DMS153 treated with DMSO at 0.1 percent for 48 hours (cell line): ENCODE data around the gene FOXO6.

Experiments
- DNase-seq: peaks from one replicate; lab custom pipeline; 2025; ENCODE audit not compliant: unreplicated experiment; lab: John Stamatoyannopoulos, UW

Gene FOXO6

DNA sequence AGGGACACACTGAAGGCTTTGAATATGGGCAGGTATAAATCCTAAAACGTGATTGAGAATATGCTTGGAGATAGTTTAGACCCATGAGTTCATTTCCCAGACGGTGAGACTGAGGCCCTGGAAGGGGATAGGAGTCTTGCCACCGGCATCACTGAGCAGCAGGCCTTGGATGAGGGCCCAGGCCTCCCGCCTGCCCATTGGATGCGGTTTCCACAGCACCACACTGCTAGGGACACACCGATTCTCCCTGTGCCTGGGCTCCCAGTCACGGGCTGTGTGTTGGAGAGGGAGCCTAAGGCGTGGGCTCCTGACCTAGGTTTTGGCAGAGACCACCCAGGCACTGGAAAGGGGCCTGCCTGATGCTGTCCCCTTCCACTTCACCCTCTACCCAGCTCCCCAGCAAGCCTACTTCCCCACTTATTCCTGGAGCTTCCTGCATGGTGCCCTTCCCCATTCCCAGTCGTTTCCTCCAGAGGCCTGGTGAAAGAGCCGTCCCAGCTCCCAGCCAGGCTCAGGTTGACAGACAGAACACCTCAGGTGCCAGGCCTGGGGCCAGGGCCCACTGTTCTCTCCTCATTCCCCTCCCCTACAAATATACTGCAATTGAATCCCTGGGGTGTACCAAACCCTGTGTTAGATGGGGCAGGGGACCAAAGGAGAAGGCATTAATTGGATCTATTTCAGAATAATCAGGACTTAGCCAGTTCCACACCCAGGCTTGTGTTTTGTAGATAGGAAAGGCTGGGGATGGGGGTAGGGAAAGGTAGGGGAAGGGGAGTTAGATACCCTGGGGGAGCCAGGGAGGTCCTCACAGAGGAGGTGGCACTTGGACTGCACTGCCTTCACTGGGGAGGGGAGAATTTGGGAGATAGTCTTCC lies 3.4 kb downstream of the FOXO6 start:
- peak; percentile 65 for DNase-seq

DNA sequence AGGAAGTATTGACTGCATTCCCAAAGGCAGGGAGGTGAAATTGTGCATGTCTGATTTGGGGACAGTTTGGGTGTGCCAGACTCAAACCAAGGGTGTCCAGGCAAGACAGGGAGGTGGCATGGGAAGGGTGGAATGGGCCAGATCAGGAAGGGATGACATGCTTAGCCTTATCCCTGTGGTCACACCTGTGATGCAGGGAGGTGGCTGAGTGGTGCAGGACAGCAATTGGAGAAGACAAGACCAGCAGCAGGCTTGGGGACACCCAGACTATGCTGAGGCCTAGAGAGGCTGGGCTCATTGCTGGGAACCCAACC lies 4.0 kb downstream of the FOXO6 start:
- DNase-seq = no peak

DNA sequence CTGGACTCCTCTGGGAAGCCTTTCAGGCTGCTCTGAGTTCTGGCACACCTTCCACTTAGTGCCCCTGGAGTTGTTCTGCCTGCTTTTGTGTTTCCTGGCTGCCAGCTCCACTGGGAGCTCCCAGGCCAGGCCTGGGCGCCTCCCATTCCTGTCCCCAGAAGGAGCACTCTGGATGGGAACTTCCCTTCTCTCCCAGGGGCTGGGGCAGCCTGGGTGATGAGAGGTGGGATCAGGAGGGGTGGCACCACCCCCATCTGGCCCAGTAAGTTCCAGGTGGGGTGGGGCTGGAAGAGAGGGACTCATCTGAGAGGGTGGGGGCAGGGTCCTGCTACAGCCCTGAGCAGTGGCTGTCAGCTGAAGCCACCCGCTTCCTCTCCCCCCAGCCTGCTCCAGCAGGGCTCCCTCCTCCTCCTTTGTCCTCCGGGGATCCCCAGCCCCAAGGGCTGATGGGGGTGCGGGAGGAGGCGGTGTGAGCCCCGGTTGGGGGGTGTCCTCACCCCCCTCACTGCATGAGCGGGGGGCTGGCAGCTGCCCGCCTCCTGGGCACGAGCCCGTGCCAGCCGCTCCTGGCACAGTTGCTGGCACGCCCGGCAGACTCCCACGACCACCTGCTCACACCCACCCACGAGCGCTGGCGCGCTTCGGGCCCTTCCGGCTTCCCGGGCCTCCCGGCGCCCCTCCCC lies 4.7 kb downstream of the FOXO6 start:
- peak; percentile 98 for DNase-seq

DNA sequence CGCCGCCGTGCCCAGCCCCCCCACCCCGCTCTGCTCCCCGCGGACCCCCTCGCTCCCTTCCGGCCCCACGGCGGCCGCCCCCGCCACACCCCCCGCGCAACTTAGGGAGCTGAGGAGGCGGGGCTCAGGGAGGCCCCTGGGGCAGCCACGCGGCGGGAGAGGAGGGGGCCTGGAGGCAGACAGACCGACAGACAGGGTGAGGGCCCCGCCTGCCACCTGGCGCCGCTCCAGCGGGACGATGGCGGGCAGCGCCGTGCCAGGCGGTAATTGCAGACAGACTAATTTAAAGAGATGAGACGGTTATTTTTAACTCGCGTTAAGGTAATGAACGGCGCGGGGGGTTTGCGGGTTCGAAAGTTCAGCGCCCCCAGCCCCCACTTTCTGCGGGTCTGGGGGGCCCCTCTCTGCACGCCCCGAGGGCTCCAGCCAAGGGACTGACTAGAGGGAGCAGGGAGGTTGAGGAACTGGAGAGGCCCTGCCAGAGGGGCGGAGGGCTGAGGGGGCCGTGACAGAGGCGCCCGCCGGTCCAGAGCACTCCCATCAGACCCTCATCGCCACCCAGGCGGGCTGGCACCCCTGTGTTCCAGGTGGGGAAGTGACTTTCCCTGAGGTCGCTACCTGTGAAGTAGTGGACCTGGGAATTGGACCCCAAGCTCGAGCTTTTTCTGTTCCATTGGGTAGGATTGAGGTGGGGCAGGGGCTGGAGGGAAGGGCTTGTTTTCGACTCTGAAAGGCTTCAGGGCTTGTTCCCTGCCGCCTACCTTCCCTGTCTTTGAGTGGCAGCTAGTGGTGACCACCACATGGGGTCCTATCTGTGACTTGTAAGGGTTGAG lies 5.4 kb downstream of the FOXO6 start:
- DNase-seq = peak; percentile 79

DNA sequence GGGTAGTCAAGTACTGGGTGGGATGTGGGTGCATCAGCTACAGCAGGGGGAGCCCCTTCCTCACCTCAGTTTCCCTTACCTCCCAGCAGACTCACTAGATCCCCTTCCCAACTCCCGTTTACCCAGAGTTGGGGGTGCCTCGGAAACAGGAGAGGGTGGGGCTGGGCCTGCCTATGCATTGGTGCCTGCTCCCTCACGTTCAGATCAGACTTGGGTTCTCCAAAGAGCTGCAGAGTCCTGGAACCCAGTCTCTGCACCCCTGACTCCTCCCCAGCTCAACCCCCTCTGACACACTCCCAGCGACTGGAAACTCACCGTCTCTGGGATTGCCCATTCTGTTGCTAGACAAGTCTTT lies 6.0 kb downstream of the FOXO6 start:
- DNase-seq = no peak

DNA sequence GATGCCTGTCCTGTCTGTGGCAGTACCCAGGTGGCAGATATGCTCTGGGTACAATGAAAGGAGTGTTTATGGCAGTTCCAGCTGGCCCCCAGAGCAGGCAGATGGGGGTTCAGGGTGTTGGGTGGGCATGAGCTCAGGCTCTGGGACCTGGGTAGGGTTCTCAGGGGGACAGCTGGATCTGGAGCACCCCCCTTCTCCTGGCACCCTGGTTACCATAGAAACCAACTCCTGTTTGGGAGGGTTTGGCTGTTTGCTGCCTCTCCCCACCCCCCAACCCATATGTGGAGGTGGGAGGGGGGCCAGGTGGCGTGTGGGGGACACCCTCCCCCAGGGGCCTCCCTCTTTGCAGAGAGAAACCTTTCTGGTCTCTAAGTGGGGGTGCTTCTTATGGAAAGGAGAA lies 7.1 kb downstream of the FOXO6 start:
- no peak for DNase-seq

DNA sequence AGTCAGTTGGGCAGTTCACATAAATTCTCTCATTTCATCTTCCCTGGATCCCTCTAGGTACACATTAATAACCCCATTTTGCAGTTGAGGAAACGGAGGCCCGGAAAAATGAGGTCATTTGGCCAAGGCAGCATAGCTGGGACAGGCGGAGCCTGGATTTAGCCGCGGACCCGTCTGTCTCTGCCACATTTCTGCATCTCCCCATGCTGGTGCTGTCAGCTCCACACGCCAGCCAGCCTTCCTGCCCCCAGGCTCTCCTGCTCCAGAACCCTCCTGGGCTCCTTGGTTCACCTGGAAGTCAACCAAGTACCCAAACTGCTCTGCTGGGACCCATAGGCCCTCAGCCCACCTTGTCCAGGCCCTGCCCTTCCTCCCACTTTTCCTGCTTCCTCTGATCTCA lies 7.6 kb downstream of the FOXO6 start:
- DNase-seq = no peak

DNA sequence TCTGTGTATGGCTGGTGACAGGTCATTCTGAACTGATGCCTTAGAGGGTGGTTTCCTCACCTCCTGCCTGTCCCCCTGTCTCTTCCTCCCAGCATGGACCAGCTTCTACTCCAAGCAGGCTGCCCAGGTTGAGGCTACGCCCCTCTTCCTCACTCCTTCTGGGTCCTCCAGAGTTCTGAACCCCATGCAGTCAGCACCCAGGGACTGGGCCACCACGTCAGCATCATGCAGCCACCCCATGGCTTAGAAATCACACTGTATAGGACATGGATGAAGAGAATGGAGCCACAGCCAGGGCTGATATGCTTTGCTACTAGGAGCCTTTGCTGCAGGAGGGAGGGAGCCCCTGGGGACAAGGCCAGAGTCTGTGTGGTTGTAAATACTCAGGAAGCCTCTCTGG lies 8.3 kb downstream of the FOXO6 start:
- no peak for DNase-seq

DNA sequence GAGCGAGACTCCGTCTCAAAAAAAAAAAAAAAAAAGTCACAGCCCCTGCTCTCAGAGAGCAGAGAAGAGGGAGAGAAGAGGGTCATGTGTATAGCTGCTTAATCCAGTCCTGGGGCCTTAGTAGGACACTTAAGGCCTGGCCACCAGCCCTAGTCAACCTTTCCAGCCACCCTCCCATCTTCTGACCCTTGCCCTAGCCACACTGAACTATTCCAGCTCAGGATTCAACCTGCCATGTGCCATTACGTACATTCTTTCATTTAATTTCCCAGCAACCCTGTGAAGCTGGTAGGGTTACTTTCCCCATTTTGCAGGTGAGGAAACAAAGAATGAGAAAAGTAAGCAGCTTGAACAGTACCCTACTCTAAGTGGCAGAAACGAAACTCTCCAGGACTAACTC lies 9.0 kb downstream of the FOXO6 start:
- no peak for DNase-seq

DNA sequence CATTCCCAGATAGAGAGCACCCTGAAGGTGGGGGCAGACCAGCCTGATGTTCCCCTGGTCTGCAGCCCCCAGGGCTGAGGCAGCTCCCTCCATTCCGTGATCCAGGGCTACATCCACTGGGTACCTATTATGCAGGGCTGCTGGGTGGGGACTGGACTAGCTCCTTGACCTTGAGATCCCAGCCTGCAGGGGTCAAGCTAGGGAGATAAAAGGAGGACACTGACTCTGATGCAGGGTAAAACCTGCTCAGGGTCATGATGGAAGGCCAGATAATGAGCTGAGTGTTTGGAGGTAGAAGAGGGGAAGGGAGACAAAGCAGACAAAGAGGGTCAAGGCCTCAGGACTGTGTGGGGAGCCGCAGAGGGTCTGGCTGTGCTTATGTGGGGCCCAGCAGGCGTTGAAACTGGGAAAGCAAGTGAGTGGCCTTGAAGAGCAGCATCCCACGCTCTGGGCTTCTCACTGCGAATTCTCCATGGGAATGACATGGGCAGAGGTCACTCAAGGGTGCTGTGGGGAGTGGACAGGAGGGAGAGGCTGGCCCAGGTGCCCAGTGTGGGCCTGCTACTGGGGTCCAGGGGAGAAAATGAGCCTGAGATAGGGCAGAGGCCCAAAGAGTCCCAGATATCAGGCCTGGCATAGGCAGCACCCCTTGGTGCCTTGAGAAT lies 9.7 kb downstream of the FOXO6 start:
- DNase-seq = no peak

DNA sequence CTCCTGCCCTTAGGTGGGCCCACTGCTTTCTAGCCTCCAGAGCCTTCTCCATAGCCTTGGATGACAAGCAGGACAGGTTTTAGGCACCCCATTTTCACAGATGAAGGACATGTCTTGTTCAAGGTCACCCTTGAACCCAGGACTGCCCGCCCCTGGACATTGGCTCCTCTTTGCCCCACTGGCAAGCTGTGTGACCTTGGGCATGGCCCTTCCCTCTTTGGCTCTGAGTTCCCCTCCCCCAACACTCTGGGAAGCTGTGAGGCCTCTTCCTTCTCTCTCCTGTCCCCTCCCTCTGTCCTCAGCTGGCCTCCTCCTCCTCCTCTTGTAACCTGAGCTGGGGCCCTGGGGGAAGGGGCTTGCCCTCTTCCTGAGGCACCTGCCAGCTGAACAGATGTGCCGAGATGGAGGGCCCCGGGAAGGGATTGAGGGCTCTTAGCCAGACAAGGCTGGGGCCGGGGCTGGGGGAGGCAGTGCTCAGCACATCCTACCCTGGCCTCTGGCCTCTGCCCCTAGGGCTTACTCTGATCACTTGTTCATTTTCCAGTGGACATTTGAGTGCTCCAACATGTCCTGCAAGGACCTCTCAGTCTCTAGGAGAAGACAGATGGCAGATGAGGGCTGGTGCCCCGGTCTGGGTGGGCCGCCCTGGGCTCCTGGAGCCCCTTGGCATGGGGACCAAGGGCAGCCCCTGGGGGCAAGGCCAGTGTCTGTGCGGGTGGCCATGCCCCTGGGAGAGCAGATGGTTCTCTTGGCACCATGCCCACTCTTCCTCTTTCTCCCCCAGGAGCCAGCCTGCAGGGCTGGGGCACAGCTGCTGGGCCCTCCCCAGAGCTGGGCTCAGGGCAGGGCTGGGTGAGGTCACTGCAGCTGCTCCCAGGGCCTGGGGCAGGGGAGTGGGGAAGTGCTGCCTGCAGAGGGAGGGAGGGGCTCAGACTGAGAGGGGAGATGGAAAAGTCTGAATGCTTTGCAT lies 10.7 kb downstream of the FOXO6 start:
- peak; percentile 100 for DNase-seq

DNA sequence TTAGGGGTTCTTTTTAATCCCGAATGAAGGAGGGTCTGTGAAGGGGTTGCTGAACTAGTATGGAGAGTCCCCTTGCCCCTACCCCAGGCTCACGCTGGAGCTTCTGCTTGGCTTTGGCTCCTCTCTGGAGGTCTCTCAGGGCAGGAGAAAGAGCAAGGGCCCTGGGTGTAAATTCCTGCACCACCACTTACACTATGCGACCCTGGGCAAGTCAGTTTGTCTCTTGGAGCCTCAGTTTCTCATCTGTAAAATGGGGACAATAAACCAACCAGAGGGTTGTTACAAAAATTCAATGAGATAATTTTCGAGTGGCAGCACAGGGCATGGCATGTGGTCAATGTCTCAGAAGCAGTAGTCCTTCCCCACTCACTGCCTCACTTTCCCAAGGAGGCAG lies 11.4 kb downstream of the FOXO6 start:
- DNase-seq = no peak

DNA sequence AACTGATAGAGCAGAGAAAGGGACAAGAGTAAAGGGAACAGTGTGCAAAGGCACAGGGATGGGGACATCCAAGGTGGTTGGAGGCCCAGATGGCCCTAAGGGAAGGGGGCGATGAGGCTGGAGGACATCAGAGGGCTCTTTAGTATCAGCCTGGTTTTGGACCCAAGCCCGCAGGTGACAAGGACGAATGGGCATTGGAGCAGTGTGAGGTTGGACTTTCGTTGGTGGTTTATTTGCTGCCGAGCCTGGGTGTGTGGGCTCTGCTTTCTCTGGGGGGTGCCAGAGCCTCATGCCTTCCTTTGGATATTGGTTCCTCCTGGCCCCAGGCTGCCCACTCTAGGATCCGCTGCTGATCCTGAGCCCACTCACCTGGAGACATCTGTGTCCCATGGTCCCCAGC lies 12.1 kb downstream of the FOXO6 start:
- no peak for DNase-seq

DNA sequence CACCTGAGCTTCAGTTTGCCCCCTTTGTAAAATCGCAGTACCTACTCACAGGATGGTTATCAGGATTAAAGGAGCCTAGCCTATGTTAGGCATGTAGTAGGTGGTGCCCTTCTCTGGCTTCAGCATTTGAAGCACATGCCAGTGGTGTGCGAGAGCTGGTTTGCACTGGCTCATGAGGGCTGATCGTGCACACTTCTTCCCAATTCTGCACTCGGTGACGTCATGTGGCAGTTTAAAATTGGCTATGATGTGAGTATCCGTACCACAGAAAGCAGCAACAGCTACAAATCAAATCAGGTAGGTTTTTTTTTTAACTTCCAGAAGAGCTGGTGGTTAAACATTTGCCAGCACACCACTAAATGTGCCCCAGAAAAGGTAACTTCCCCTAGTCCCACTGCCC lies 13.5 kb downstream of the FOXO6 start:
- DNase-seq = no peak

DNA sequence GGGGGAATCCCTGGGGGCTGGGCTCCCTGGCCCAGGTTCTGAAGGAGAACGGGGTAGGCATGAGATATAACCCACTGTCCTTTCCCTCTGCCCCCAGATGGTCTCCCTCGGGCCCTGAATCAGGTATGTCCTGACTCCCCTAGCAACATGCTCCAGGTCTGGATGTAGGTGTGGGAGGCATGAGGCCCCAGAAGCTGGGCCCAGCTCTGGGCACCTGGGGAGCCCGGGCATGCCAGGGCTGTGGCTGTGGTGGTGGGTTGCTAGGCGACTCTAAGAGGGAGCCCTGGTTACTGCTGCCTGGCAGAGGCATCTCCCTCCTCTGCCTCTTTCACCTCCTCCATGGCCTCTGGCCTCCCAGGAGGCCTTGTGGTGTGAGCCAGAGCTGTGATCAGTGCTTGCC lies 16.2 kb downstream of the FOXO6 start:
- DNase-seq = peak; percentile 48

DNA sequence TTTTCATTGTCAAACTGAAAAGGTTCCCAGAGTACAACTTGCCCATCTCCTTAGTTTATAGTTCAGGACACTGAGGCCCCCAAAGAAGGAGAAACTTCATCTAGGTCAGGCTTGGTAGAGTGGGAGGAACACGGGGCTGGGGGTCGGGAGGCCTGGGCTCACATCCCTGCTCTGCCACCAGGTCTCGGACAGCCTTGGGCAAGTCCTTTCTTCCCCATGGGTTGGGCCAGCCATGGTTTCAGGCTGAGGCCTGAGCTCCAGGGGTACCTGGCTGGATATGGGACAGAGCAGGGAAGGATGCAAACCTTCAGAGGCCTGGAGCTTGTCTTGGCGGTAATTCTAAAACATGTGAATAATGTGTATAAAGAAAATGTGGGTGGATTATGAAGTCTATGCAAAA lies 17.0 kb downstream of the FOXO6 start:
- no peak for DNase-seq

DNA sequence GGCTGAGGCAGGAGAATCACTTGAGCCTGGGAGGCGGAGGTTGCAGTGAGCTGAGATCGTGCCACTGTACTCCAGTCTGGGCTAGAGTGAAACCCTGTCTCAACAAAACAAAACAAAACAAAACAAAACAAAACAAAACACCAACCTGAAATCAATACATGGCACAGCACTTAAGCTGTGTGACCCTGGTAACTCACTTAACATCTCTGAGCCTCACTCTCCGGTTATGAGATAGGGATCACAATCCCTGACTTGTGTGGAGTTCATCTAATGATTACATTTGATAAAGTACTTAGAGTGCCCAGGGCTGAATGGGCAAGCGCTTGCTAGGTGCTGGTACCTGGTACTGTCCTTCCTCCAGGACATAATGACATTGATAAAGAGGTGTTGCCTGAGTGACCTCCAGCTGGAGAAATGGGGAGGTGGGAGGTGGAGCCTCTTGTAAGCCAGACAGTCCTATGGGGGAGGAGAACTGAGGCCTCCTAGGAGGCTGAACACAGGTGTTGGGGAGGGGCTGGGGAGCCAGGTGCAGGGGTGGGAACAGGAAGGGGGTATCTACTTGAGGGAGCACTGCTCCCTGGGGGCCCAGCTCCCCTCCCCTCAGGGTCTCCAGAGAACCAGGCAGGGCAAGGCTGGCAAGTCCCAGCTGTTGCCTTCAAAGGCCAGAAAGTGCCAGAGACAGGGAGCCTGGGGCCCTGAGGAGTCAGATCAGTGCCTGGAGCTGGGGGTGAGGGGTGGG lies 17.9 kb downstream of the FOXO6 start:
- no peak for DNase-seq

DNA sequence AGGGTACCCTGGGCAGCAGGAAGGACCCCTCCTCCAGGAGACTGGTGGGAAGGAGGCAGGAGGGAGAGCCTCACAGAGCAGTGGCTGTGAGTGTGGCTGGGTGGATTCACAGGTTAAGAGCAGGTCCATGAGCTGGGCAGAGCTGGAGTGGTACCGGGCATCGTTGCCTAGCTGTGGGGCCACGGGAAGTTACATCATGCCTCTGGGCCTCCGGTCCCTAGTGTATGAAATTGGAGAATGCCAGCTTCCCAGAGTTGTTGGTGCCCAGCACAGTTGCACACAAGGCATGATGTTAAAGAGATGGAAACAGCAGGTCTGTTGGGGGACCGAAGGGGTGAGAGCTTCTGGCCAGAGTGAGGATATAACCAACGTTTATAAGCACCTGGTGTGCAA lies 18.5 kb downstream of the FOXO6 start:
- DNase-seq = peak; percentile 88

DNA sequence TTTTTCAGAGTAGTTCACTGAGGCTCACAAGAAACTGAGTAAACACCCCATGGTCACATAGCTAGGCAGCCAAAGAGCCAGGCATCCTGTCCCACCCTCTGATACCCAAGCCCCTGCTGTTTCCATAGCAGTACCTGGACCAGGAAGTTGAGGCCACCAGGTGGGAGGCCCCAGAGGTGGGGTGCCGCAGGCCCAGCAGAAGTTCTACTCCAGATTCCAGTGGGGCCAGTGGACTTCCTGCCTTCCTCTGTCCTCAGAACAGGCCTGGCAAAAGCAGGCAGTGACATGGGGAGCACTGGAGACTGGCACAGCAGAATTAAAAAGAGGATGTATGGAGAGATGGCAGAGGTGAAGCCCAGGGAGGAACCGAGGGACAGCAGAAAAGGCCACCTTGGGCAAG lies 19.0 kb downstream of the FOXO6 start:
- no peak for DNase-seq
